NK-92 (cell line): ENCODE data around the gene MAGOH.
"Not testable (repeated sequence)": the region's sequence is repeated elsewhere in the genome, so short reads cannot be mapped to it uniquely, and the experiment has no call there.

Experiments
- DNase-seq: peaks from one replicate; lab custom pipeline; 2025; ENCODE audit not compliant: unreplicated experiment; lab: John Stamatoyannopoulos, UW

The MAGOH gene

GRCh38 chr1:53238197-53239155, at the start of gene MAGOH:
MAGOH (minus strand) TSS chr1:53238518; CDS start chr1:53238448, 70 bp downstream.
- DNase-seq = peak; percentile 63

DNA sequence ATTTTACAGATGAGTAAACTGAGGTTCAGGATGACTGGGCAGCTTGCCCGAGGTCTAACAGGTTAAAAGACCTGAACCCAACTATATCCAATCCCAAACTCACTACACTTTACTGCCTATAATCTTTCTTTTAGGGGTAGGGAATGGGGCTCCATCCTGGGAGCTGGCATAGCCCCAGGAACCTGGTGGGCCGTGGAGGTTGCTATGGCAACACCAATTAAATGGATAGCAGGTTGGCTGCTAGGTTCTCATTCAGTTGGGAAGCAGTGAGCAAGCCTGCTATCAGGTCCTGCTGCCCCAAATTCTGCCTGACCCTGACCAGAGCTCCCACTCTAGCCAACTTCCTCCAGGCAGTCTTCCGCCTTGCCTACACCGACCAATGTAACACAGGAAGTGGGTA, 48.6 kb upstream of the MAGOH start:
- DNase-seq = no peak

GRCh38 chr1:53285969-53286760, 47.8 kb upstream of the MAGOH start:
- DNase-seq = no peak

DNA sequence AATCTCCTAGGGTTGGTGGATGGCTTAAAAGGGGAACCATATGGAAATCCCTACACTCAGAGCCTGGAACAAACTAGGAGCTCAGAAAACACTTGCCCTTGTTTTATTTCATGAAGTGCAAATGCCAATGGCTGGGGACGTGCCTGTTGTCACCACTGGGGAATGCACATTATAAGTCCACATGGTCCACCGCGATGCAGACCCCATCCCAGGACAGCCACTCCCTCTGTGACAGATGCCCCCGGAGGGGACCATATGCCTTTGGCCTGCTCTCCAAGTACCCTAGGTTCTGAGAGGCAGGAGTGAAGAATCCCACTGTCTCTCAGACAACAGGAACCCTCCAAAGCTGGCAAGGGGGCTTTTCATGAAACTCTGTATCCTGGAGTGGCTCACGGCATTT, 47.2 kb upstream of the MAGOH start:
- no peak for DNase-seq

GRCh38 chr1:53284224-53285020, 46.1 kb upstream of the MAGOH start:
- DNase-seq = no peak

- DNase-seq = not testable (repeated sequence)
These were observed 44.8 kb upstream of the MAGOH start for GRCh38 chr1:53283156-53283555.

DNA sequence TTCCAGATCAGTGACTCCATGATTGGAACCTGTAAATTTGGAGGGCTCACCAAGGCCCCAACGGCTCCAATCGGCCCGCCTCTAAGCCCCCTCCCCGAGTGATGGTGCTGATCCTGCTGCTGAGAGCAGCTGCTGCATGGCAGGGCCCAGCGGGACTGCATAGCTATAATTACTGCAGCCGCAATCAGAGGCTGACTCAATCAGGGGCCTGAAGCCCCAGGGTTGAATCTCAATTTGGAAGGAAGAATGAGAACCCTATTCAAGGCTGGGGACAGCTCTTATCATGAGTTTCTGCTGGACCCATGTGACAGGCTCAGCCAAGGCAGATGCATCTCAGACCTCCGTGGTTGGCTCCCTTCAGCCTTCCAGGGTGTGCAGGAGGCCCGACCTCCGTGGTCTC, 42.8 kb upstream of the MAGOH start:
- no peak for DNase-seq

DNA sequence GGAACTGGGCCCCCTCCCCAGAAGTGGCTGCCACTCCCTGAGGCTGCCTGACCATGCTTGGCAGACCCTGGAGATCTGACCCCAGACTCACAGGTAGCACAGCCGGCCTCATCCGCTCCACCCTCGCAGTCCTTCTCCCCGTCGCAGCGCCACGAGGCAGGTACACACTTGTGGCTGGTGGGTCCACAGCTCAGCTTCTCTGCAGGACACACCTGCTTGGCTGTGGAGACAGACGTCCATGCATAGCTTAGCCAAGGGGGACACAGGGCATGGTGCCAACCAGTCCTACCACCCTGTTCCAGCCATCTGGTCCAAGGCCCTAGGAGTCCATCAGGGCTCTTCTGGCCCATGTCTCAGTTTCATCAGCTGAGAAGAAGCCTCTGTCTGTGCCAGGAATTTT, 42.2 kb upstream of the MAGOH start:
- DNase-seq = no peak

DNA sequence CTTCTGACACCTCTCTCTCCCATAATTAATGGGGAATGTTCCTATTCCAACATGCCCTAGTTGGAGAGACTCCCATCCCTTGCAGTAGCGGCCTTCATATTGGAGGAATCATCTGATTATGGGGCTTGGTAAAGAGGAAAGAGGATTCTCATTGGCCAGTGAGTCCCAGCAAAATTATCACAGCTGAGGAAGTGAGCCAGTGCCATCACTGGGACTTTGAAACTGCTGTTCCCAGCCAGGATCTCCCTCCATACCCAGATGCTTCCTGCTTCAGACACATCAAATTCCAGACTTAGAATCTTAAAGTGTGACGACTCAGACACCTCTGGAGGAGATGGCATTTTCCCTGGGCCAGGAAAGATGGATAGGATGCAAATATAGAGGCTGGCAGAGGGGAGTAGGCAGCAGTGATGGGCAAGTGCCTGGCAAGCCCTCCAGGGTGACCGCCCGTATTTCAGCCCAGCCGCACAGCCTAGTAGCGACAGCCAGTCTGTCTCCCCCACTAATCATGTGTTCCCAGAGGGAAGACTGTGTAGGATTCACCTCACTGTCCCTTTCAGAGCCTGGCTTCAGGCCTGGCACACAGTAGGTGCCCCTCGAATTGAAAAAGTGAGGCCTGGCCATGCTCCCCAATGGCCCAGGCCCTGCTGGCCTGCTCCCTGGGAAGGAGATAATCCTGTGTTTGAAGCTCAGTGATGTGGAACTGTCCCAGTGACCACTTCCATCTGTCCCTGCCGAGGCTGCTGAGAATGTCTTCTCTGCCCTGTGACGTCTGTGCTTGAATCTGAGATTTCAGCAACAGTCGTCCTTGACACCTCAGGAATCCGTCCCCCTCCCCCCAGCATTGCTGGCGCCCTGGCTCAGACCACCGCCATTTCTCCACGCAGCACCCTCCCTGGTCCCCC, 41.2 kb upstream of the MAGOH start:
- no peak for DNase-seq

DNA sequence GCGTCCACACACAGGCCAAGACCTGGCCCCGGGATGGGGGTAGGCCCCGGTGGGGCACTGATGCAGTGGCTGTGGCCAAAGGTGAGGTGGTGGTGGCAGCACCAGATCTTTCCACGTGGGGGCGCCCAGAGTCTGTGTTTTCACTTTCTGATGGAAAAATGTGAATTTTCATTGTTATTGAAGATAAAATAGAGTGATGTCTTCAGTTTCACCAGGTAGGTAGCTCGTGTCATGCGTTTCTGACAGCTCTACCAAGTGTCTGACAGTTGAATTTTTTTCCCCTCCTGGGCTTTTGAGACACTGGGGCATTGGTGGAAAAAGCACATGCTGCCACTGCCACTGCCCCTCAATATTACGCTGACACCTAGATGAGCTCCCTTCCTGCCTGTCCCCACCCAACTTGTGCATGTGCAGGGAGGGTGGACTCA, 40.0 kb upstream of the MAGOH start:
- DNase-seq = no peak

- no peak for DNase-seq
These were observed 39.0 kb upstream of the MAGOH start for GRCh38 chr1:53277326-53277725.

DNA sequence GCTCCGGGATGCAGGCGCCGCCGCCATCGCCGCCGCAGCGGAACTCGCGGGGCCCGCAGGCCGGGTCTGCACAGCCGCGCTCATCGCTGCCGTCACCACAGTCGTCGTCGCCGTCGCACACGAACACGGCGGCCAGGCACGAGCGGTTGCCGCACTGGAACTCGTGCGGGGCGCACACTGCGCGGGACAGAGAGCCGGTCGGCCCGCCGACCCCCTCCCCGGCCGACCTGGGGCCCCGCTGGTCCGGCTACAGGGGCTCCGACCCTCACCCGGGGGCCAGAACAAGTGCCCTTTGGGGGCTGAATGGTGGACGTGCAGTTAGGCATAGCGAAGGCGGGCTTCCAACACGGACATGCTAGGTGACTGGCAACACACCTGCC, 38.6 kb upstream of the MAGOH start:
- no peak for DNase-seq

DNA sequence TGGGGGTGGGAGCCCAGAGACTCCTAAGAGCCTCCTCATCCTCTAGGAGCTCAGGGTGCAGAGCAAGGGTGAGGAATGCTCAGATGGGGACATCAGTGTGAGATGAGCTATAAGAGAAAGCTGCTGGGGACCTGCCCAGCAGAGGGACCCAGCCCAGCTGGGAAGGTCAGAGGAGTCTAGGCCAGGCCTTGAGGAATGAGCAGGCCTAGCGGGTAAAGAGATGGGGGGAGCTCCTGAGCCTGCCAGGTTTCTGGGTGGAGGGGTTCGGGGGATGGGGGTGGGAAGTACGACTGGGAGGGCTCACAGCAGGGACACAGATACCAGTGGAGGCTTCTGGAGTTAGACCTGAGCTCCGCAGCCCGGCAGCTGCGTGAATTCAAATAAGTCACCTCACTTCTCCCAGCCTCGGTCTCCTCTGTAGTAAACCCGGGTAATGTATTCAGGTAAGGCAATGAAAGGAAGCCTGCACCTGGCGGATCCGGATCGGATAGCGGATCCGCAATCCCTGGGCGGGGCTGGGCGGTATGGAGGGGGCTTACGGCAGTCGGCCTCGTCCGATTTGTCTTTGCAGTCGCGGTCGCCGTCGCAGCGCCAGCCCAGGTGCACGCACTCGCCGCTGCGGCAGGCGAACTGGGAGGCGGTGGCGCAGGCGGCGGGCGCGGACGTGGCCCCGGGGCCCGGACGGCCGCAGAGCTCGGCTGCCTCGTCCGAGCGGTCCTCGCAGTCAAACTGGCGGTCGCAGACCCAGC, 38.0 kb upstream of the MAGOH start:
- no peak for DNase-seq

DNA sequence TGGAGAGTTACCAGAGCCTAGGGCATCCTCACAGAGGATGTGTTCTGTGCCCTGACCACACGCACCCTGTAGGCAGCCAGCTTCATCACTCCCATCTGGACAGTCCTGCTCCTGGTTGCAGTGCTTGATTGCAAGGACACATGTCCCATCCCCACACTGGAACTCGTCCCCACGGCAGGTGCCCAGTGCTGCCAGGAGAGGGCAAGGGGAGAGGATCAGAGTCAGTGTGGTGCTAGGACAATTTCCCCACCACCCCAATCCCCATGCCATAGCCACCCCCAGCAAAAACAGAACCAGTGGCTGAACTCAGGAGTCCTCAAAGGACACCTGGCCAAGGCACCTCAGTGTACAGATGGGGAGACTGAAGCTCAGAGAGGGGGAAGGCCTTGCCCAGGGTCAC, 37.2 kb upstream of the MAGOH start:
- DNase-seq = no peak

- no peak for DNase-seq
These were observed 36.3 kb upstream of the MAGOH start for GRCh38 chr1:53274541-53275185.

GRCh38 chr1:53274026-53274425, 35.7 kb upstream of the MAGOH start:
- no peak for DNase-seq

DNA sequence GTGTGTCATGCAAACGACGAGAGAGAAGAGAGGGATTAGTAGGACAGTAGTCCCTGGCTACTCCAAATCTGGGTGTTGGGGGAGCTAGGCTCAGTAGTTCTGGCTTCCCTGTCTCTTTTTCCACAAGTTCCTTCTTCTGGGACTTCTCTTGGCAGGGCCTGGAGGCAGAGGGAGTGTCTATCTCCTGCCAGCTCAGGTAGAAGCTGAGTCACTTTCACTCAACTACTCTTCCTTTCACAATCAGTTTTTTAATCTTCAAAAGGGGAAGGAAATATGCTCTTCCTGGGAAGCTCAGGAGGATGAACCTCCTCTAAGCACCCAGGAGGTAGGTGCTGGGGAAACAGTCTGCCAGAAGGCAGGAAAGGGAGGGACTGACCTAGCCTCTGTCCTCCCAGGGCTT, 35.2 kb upstream of the MAGOH start:
- DNase-seq = no peak

- no peak for DNase-seq
These were observed 34.0 kb upstream of the MAGOH start for GRCh38 chr1:53272349-53272748.
